Endothelial cell of umbilical vein (primary cell): ENCODE measurements around the gene JPH3. TPM values are rescaled to one million over a fixed set of nuclear protein-coding genes. Genes with fewer than 3 reads are reported as not detected.

Experiments used
- BruUV-seq: library from RNA; stranded (reverse); fragments of 400-500 nt; replicated peaks from 2 replicates; lab custom pipeline; 2021; lab: Mats Ljungman, UMichigan
- CTCF ChIA-PET: fragments of 300-600, 350-600 bp; sonication (Branson Sonifier 250); formaldehyde crosslinking; loops from one replicate; lab custom pipeline; 2021; ENCODE audit warnings: antibody characterized with exemption, inconsistent platforms; lab: Charles Lee
- POLR2A ChIA-PET: fragments of 300-600, 350-600 bp; sonication (Branson Sonifier 250); formaldehyde crosslinking; loops from one replicate; lab custom pipeline; 2021; ENCODE audit warnings: antibody characterized with exemption, inconsistent platforms; lab: Charles Lee
- DNase-seq: peaks from one replicate; pipeline ENCODE4 v3.0.0-alpha.2; 2011; ENCODE audit warnings: low read depth, low spot score
- FAIRE-seq: peaks from 2 replicates; lab custom pipeline; 2011; peaks lifted over from hg19 to GRCh38; lab: Jason Lieb, UNC
- H2AFZ ChIP-seq: 2 replicates; pipeline ENCODE4 v1.6.0; 2012; ENCODE audit warnings: low read depth, low read length, control low read depth, inconsistent platforms
- H3K27ac ChIP-seq: 2 replicates; pipeline ENCODE4 v1.5.1; 2011; ENCODE audit warnings: low read depth, mild to moderate bottlenecking, control low read depth, low read length, moderate library complexity; ENCODE audit not compliant: insufficient read depth
- H3K27me3 ChIP-seq, 2 experiments: 2 replicates each; pipeline versions ENCODE4 v1.6.0 to v1.6.1; 2011; ENCODE audit warnings: low read length in 2 of 2, mixed read lengths in 1 of 2; ENCODE audit not compliant: control insufficient read depth in 2 of 2, insufficient read depth in 2 of 2
- H3K36me3 ChIP-seq, 2 experiments: 2 replicates in 1 of 2; 3 replicates in 1 of 2; pipeline ENCODE4 v1.5.1; 2011; ENCODE audit warnings: low read length in 2 of 2, mild to moderate bottlenecking in 1 of 2, moderate library complexity in 1 of 2; ENCODE audit not compliant: control insufficient read depth in 2 of 2, insufficient read depth in 2 of 2; ENCODE audit errors: extremely low read depth in 1 of 2
- H3K4me1 ChIP-seq: 3 replicates; pipeline ENCODE4 v1.5.1; 2011; ENCODE audit warnings: mild to moderate bottlenecking, low read length; ENCODE audit not compliant: control insufficient read depth, insufficient read depth; ENCODE audit errors: extremely low read depth
- H3K4me2 ChIP-seq: 2 replicates; pipeline ENCODE4 v1.6.1; 2011; ENCODE audit warnings: low read length, control low read depth, mixed read lengths; ENCODE audit not compliant: insufficient read depth
- H3K4me3 ChIP-seq, 3 experiments: fragments of 200-600 bp in 1 of 3; sonication (generic), shearing (Covaris generic) in 1 of 3; replicated peaks in 1 of 3; 2 replicates each; pipeline ENCODE4 v1.5.1; 2011 to 2016; ENCODE audit warnings: control low read depth in 3 of 3, low read length in 3 of 3, mild to moderate bottlenecking in 2 of 3, inconsistent platforms in 1 of 3, low read depth in 1 of 3, moderate library complexity in 1 of 3; ENCODE audit not compliant: insufficient read depth in 1 of 3
- H3K79me2 ChIP-seq: 2 replicates; pipeline ENCODE4 v1.6.0; 2012; ENCODE audit warnings: low read length, inconsistent platforms; ENCODE audit not compliant: control insufficient read depth, insufficient read depth
- H3K9ac ChIP-seq: replicated peaks from 2 replicates; pipeline ENCODE3; 2011; ENCODE audit warnings: low read length, control low read depth; ENCODE audit not compliant: insufficient read depth; ENCODE audit errors: extremely low read depth
- H3K9me1 ChIP-seq: replicated peaks from 3 replicates; pipeline ENCODE4 v1.6.0; 2011; ENCODE audit warnings: mild to moderate bottlenecking, low read length; ENCODE audit not compliant: control insufficient read depth, insufficient read depth; ENCODE audit errors: extremely low read depth
- H3K9me3 ChIP-seq: replicated peaks from 2 replicates; pipeline ENCODE4 v1.5.1; 2012; ENCODE audit warnings: low read length, inconsistent platforms; ENCODE audit not compliant: control insufficient read depth, insufficient read depth
- H4K20me1 ChIP-seq: replicated peaks from 2 replicates; pipeline ENCODE3; 2011; ENCODE audit warnings: mild to moderate bottlenecking, low read length; ENCODE audit not compliant: control insufficient read depth, insufficient read depth; ENCODE audit errors: extremely low read depth
- EZH2 ChIP-seq: IDR thresholded peaks from 2 replicates; pipeline ENCODE4 v1.6.1; 2012; ENCODE audit warnings: borderline replicate concordance, low read depth, mild to moderate bottlenecking, moderate library complexity, low read length, inconsistent platforms; ENCODE audit not compliant: severe bottlenecking
- FOS ChIP-seq: IDR thresholded peaks from 2 replicates; pipeline ENCODE4 v1.6.1; 2011; ENCODE audit warnings: mild to moderate bottlenecking, low read length, moderate library complexity, borderline replicate concordance; ENCODE audit not compliant: insufficient read depth
- GATA2 ChIP-seq: IDR thresholded peaks from 2 replicates; pipeline ENCODE4 v1.7.0; 2011; ENCODE audit warnings: low read depth, mild to moderate bottlenecking, moderate library complexity, mixed read lengths, low read length; ENCODE audit not compliant: insufficient read length, insufficient read depth
- JUN ChIP-seq: IDR thresholded peaks from 2 replicates; pipeline ENCODE4 v1.6.1; 2011; ENCODE audit warnings: borderline replicate concordance, low read depth; ENCODE audit not compliant: insufficient read length, insufficient read depth
- MAX ChIP-seq: IDR thresholded peaks from 2 replicates; pipeline ENCODE4 v1.6.1; 2011; ENCODE audit not compliant: insufficient read depth, insufficient read length
- MYC ChIP-seq: IDR thresholded peaks from one replicate; pipeline ENCODE4 v1.6.1; 2011; ENCODE audit warnings: mild to moderate bottlenecking, low read depth, low read length
- POLR2A ChIP-seq: IDR thresholded peaks from 2 replicates; pipeline ENCODE4 v1.6.1; 2012; ENCODE audit warnings: low read depth, mild to moderate bottlenecking, control low read depth, low read length
- POLR2AphosphoS5 ChIP-seq: IDR thresholded peaks from 2 replicates; pipeline ENCODE4 v1.6.1; 2012; ENCODE audit warnings: low read depth, mild to moderate bottlenecking, control low read depth, low read length, moderate library complexity; ENCODE audit not compliant: insufficient read depth
- dilution Hi-C: fragments of 300-500 bp; cut with MboI; formaldehyde crosslinking; loops from one replicate; pipeline ENCODE4 v1.15.0; 2019; ENCODE audit warnings: low sequenced_read_pairs; ENCODE audit not compliant: extremely low pct_ligation_motif_present
- intact Hi-C: fragments of 100-400 bp; cut with micrococcal nuclease; formaldehyde crosslinking; loops from one replicate; pipeline ENCODE4 v1.10.0; 2022
- polyA plus RNA-seq, 4 experiments: library from polyadenylated mRNA; depleted of rRNA in 3 of 4; stranded (reverse) in 3 of 4; unstranded in 1 of 4; fragments of >200 nt; gene quantifications; 2 replicates each; pipeline versions ENCODE4 v1.2.1 to v1.2.3, GENCODE V29; 2011 to 2012; ENCODE audit warnings: missing spikeins in 1 of 4
- total RNA-seq: library from RNA; stranded (reverse); gene quantifications from 2 replicates; pipeline ENCODE4 v1.2.3, GENCODE V29; 2021
- TF ChIP-seq, protein P1 (sequence below), 2 donors: IDR thresholded peaks; 1 replicate in 1 of 2; 2 replicates in 1 of 2; pipeline ENCODE4 v1.5.1; 2011; ENCODE audit warnings: low read length in 2 of 2, mild to moderate bottlenecking in 2 of 2, moderate library complexity in 2 of 2, control low read depth in 1 of 2, inconsistent platforms in 1 of 2, low read depth in 1 of 2; ENCODE audit not compliant: insufficient read depth in 1 of 2; ENCODE audit errors: extremely low read depth in 1 of 2

The JPH3 gene
- total and polyA plus RNA-seq, 2 donors (not counting 3 experiments of a cell fraction or from before 2014, with no cell fraction given), result 0.22 to 0.30 TPM

- Histone ChIP-seq H3K36me3 (no peaks in the 10 kb centered on the region), H2AFZ (no peak overlapping the region), H3K79me2 (no peaks in the 10 kb centered on the region), H3K9me1 (no peaks in the 10 kb centered on the region), H3K4me1 (no peaks in the 10 kb centered on the region), H3K27me3 (peaks cover 4 to 6% of the 10 kb centered on the region in 2 experiments), H3K9me3 (no peaks in the 10 kb centered on the region), H4K20me1 (no peaks in the 10 kb centered on the region), H3K9ac (no peak overlapping the region), H3K4me3 (no peak overlapping the region), H3K4me2 (no peak overlapping the region), H3K27ac (no peak overlapping the region)
- TF ChIP-seq GATA2 (no peak), MAX (no peak), EZH2 (no peak), FOS (no peak), MYC (no peak), POLR2A (no peak), POLR2AphosphoS5 (no peak), JUN (no peak)
- TF ChIP-seq, protein P1, sequence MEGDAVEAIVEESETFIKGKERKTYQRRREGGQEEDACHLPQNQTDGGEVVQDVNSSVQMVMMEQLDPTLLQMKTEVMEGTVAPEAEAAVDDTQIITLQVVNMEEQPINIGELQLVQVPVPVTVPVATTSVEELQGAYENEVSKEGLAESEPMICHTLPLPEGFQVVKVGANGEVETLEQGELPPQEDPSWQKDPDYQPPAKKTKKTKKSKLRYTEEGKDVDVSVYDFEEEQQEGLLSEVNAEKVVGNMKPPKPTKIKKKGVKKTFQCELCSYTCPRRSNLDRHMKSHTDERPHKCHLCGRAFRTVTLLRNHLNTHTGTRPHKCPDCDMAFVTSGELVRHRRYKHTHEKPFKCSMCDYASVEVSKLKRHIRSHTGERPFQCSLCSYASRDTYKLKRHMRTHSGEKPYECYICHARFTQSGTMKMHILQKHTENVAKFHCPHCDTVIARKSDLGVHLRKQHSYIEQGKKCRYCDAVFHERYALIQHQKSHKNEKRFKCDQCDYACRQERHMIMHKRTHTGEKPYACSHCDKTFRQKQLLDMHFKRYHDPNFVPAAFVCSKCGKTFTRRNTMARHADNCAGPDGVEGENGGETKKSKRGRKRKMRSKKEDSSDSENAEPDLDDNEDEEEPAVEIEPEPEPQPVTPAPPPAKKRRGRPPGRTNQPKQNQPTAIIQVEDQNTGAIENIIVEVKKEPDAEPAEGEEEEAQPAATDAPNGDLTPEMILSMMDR (IDR thresholded peaks at IDR 0.05; ENCODE audit: extremely low read depth in 1 of 2, insufficient read depth in 1 of 2, low read depth in 1 of 2, low read length in 2 of 2), result no peak
- intact Hi-C loops, result no loop called here
- ChIA-PET POLR2A (no interaction called here), CTCF (no interaction called here)
- dilution Hi-C loops, result no loop called here
- BruUV-seq, result no TSS peak
- no peak for DNase-seq
- FAIRE-seq, result no peak
Observed at GRCh38 chr16:87610026-87610425, 7.7 kb downstream of the JPH3 start.
